ENCODE measurements around the gene SLC2A3. TPM values are rescaled to one million over a fixed set of nuclear protein-coding genes. Genes with fewer than 3 reads are reported as not detected.

SLC2A3 gene
- total and polyA plus RNA-seq, 9 of the 15 experiments (the other 6 are each of a cell fraction or from before 2014, with no cell fraction given), result 67.3 to 491 (median 104) TPM

GRCh38 chr12:7907009-7907408 is 29.0 kb downstream of the SLC2A3 start (continued):
- TF ChIP-seq ZNF583 (CRISPR knock-in tag; IDR thresholded peaks at IDR 0.05) (no peak), ZNF449 (CRISPR knock-in tag; IDR thresholded peaks at IDR 0.05) (no peak), LCOR (CRISPR knock-in tag; IDR thresholded peaks at IDR 0.05) (no peak), JUN (IDR thresholded peaks at IDR 0.05; ENCODE audit: borderline replicate concordance, low read depth, low read length) (peak; percentile 61), JUN (CRISPR knock-in tag; IDR thresholded peaks at IDR 0.05; ENCODE audit: borderline replicate concordance) (no peak), PTBP1 (IDR thresholded peaks at IDR 0.05; ENCODE audit: low read depth, low read length) (no peak), ZNF780A (CRISPR knock-in tag; IDR thresholded peaks at IDR 0.05) (no peak), IRF2 (CRISPR knock-in tag; IDR thresholded peaks at IDR 0.05) (no peak), ZC3H11A (IDR thresholded peaks at IDR 0.05; ENCODE audit: low read depth, low read length) (no peak), U2AF2 (optimal IDR thresholded peaks at IDR 0.05; ENCODE audit: low read depth, low read length) (no peak), NFYB (IDR thresholded peaks at IDR 0.05; ENCODE audit: extremely low read depth, insufficient read length) (no peak), TSHZ1 (CRISPR knock-in tag; IDR thresholded peaks at IDR 0.05) (no peak), PREB (CRISPR knock-in tag; IDR thresholded peaks at IDR 0.05) (no peak), NONO (IDR thresholded peaks at IDR 0.05; ENCODE audit: low read depth in 2 of 2, low read length in 1 of 2) (no peak), ZNF274 (IDR thresholded peaks at IDR 0.05; ENCODE audit: borderline replicate concordance, low read depth, low read length) (no peak), NEUROD1 (IDR thresholded peaks at IDR 0.05; ENCODE audit: borderline replicate concordance, low read depth, low read length, partially characterized antibody) (no peak), DACH1 (IDR thresholded peaks at IDR 0.05; ENCODE audit: partially characterized antibody) (no peak)

Measured in K562 (cell line).